ENCODE measurements around the gene LAMTOR2.

The LAMTOR2 gene

GRCh38 chr1:156104065-156104810, 49.7 kb downstream of the LAMTOR2 start:
- Histone ChIP-seq H3K4me3 (ENCODE audit: low read length, poor library complexity, severe bottlenecking) (no peak overlapping the region), H3K79me2 (ENCODE audit: insufficient read depth, low read length) (no peaks in the 10 kb centered on the region), H3K27me3 (ENCODE audit: insufficient read depth, low read length, poor library complexity, severe bottlenecking) (no peaks in the 10 kb centered on the region), H3K9me2 (replicated peaks; ENCODE audit: low read depth, low read length) (no peaks in the 10 kb centered on the region), H3K9ac (ENCODE audit: low read depth, low read length, poor library complexity, severe bottlenecking) (no peak overlapping the region), H3F3A (ENCODE audit: low read depth) (no peaks in the 10 kb centered on the region), H4K20me1 (ENCODE audit: insufficient read depth, low read length, poor library complexity, severe bottlenecking) (no peaks in the 10 kb centered on the region), H2AFZ (ENCODE audit: low read length) (no peak overlapping the region), H3K36me3 (ENCODE audit: insufficient read depth, low read length) (no peaks in the 10 kb centered on the region), H3K9me3 (ENCODE audit: insufficient read depth, low read depth, low read length) (no peaks in the 10 kb centered on the region), H3K4me2 (ENCODE audit: low read depth, low read length, poor library complexity, severe bottlenecking) (no peak overlapping the region), H3K4me1 (ENCODE audit: insufficient read depth, low read length, poor library complexity, severe bottlenecking) (peaks cover 9% of the 10 kb centered on the region)
- TF ChIP-seq EZH2phosphoT487 (IDR thresholded peaks at IDR 0.05; ENCODE audit: borderline replicate concordance), result no peak
- TF ChIP-seq, protein P1, sequence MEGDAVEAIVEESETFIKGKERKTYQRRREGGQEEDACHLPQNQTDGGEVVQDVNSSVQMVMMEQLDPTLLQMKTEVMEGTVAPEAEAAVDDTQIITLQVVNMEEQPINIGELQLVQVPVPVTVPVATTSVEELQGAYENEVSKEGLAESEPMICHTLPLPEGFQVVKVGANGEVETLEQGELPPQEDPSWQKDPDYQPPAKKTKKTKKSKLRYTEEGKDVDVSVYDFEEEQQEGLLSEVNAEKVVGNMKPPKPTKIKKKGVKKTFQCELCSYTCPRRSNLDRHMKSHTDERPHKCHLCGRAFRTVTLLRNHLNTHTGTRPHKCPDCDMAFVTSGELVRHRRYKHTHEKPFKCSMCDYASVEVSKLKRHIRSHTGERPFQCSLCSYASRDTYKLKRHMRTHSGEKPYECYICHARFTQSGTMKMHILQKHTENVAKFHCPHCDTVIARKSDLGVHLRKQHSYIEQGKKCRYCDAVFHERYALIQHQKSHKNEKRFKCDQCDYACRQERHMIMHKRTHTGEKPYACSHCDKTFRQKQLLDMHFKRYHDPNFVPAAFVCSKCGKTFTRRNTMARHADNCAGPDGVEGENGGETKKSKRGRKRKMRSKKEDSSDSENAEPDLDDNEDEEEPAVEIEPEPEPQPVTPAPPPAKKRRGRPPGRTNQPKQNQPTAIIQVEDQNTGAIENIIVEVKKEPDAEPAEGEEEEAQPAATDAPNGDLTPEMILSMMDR (conservative IDR thresholded peaks at IDR 0.05; ENCODE audit: low read length), result no peak

DNA sequence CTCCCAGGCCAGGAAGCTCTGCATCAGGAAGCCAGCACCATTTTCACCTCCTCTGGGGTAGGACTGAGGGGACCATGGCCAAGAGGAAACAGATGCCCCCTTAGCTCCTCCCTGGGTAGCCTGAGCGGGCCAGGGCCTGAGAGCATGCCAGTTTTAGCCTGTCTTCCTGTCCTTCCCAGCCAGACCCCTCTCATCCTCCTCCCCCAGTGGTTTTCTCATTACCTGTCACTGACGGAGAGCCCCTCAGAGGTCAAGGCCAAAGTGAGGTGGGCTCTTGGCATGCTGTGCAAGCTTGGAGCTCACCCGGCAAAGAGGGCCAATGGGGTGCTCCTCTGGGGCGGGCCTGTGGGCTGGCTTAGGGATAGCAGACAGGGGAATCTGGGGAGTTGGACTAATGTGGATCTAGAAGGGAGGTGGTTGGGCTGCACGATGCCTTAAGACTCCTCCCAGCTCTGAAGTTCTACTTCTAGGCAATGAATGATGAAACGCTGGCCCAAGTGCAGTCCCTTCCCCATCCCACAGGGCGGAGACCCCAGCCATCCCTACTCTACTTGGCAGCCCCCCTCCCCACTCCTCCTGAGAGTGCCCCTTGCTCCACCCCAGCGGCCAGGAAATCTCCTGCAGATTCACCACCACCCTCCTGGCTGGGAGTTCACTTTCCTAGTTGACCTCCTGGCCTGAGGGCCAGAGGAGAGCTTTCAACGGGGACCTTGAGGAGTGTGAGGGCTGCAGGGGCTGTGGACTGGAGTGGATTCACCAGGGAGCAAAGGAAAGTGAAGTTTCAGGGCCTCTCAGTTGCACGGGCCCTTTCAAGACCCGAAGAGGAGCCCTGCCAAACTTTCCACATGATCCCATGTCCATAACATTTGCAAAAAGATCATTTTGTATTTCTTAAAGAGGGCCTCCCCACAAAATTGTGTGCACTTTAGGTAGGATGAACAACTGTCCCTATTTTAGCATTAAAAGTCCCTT, 50.6 kb downstream of the LAMTOR2 start:
- Histone ChIP-seq H3K9ac (ENCODE audit: low read depth, low read length, poor library complexity, severe bottlenecking) (no peak overlapping the region), H3K79me2 (ENCODE audit: insufficient read depth, low read length) (no peaks in the 10 kb centered on the region), H4K20me1 (ENCODE audit: insufficient read depth, low read length, poor library complexity, severe bottlenecking) (no peaks in the 10 kb centered on the region), H3K27me3 (ENCODE audit: insufficient read depth, low read length, poor library complexity, severe bottlenecking) (no peaks in the 10 kb centered on the region), H3K9me2 (replicated peaks; ENCODE audit: low read depth, low read length) (no peaks in the 10 kb centered on the region), H3K9me3 (ENCODE audit: insufficient read depth, low read depth, low read length) (no peaks in the 10 kb centered on the region), H3K36me3 (ENCODE audit: insufficient read depth, low read length) (no peaks in the 10 kb centered on the region), H3F3A (ENCODE audit: low read depth) (no peaks in the 10 kb centered on the region), H2AFZ (ENCODE audit: low read length) (no peak overlapping the region), H3K4me2 (ENCODE audit: low read depth, low read length, poor library complexity, severe bottlenecking) (no peak overlapping the region), H3K4me3 (ENCODE audit: low read length, poor library complexity, severe bottlenecking) (no peak overlapping the region), H3K4me1 (ENCODE audit: insufficient read depth, low read length, poor library complexity, severe bottlenecking) (peaks cover 9% of the 10 kb centered on the region)
- TF ChIP-seq, protein P1 (conservative IDR thresholded peaks at IDR 0.05; ENCODE audit: low read length), result no peak
- no peak for TF ChIP-seq EZH2phosphoT487 (IDR thresholded peaks at IDR 0.05; ENCODE audit: borderline replicate concordance)

DNA sequence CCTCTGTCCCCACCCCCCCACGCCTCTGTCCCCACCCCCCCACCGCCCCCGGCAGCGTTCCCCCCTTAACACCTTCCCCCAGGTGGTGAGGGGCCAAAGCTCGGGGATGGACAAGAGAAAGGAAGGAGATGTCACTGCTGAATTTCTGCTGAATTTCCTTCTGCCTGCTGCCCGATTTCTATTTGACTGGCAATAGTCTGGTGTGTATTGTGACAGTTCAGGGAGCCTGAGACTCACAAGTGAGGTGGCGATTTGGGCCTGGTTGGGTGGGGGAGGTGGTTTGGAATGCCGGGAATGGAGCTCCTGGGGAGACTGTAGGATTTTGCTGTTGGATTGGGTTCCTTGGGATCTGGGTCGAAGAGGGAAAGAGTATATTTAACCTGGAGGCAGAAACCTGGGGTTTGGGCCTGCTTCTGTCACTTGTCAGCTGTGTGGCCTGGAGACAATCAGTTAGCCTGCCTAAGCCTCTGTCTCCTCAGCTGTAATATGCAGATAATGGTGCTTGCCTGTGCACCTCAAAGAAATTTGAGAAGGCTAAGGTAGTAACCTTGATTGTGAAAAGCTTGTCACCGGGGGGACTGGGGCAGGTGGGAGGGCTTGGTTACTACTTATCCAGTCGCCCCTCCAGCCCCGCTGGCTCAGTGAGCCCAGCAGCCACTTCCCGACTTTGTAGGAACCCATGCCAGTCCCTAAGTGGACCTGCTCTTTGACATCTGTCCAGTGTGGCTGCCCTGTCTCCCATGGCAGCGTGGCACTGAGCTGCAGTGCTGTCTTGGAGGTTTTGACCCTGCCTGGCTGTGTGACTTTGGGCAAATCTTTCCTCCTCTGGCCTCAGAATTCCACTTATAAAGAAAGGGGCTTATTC, 52.3 kb downstream of the LAMTOR2 start:
- H3F3A ChIP-seq (ENCODE audit: low read depth), result no peaks in the 10 kb centered on the region
- H3K4me3 ChIP-seq (ENCODE audit: low read length, poor library complexity, severe bottlenecking), result no peak overlapping the region
- no peaks in the 10 kb centered on the region for H3K36me3 ChIP-seq (ENCODE audit: insufficient read depth, low read length)
- no peaks in the 10 kb centered on the region for H3K79me2 ChIP-seq (ENCODE audit: insufficient read depth, low read length)
- H3K9ac ChIP-seq (ENCODE audit: low read depth, low read length, poor library complexity, severe bottlenecking), result no peak overlapping the region
- no peak overlapping the region for H3K4me2 ChIP-seq (ENCODE audit: low read depth, low read length, poor library complexity, severe bottlenecking)
- no peaks in the 10 kb centered on the region for H3K9me3 ChIP-seq (ENCODE audit: insufficient read depth, low read depth, low read length)
- H3K4me1 ChIP-seq (ENCODE audit: insufficient read depth, low read length, poor library complexity, severe bottlenecking), result peaks cover 9% of the 10 kb centered on the region
- no peaks in the 10 kb centered on the region for H4K20me1 ChIP-seq (ENCODE audit: insufficient read depth, low read length, poor library complexity, severe bottlenecking)
- TF ChIP-seq EZH2phosphoT487 (IDR thresholded peaks at IDR 0.05; ENCODE audit: borderline replicate concordance), result no peak
- TF ChIP-seq, protein P1 (conservative IDR thresholded peaks at IDR 0.05; ENCODE audit: low read length), result no peak
- H3K9me2 ChIP-seq (replicated peaks; ENCODE audit: low read depth, low read length), result no peaks in the 10 kb centered on the region
- H3K27me3 ChIP-seq (ENCODE audit: insufficient read depth, low read length, poor library complexity, severe bottlenecking), result no peaks in the 10 kb centered on the region
- H2AFZ ChIP-seq (ENCODE audit: low read length), result no peak overlapping the region

Data from Loucy (cell line).